Osteoblast (primary cell): ENCODE measurements around the gene ZNF536. TPM values are rescaled to one million over a fixed set of nuclear protein-coding genes. Genes with fewer than 3 reads are reported as not detected.

Source experiments
- DNase-seq: peaks from one replicate; pipeline ENCODE4 v3.0.0; 2011; ENCODE audit warnings: low spot score, mixed read lengths; ENCODE audit not compliant: insufficient read length; ENCODE audit errors: missing footprints
- H2AFZ ChIP-seq: 2 replicates; pipeline ENCODE4 v1.6.0; 2011; ENCODE audit warnings: mild to moderate bottlenecking, low read length
- H3K27ac ChIP-seq: 2 replicates; pipeline ENCODE4 v1.5.1; 2011; ENCODE audit warnings: mild to moderate bottlenecking, low read depth, low read length, moderate library complexity
- H3K27me3 ChIP-seq: 2 replicates; pipeline ENCODE4 v1.6.0; 2012; ENCODE audit warnings: mild to moderate bottlenecking, control low read depth, inconsistent platforms, low read length, moderate library complexity; ENCODE audit not compliant: insufficient read depth
- H3K36me3 ChIP-seq: 2 replicates; pipeline ENCODE4 v1.5.1; 2011; ENCODE audit warnings: mild to moderate bottlenecking, low read length, control low read depth, moderate library complexity; ENCODE audit not compliant: insufficient read depth
- H3K4me1 ChIP-seq: 2 replicates; pipeline ENCODE4 v1.5.1; 2011; ENCODE audit warnings: mild to moderate bottlenecking, low read length, control low read depth, moderate library complexity; ENCODE audit not compliant: insufficient read depth
- H3K4me2 ChIP-seq: 2 replicates; pipeline ENCODE4 v1.6.0; 2011; ENCODE audit warnings: mild to moderate bottlenecking, low read length; ENCODE audit not compliant: insufficient read depth
- H3K4me3 ChIP-seq: fragments of 200-600 bp; sonication (generic); 3 replicates; pipeline ENCODE4 v1.5.1; 2012; ENCODE audit warnings: mild to moderate bottlenecking, low read length, inconsistent platforms; ENCODE audit not compliant: insufficient read depth
- H3K79me2 ChIP-seq: 2 replicates; pipeline ENCODE4 v1.6.0; 2012; ENCODE audit warnings: mild to moderate bottlenecking, low read length, control low read depth, inconsistent platforms; ENCODE audit not compliant: insufficient read depth
- H3K9me3 ChIP-seq: 2 replicates; pipeline ENCODE4 v1.5.1; 2011; ENCODE audit warnings: low read depth, low read length, control low read depth
- H4K20me1 ChIP-seq: 2 replicates; pipeline ENCODE4 v1.6.0; 2012; ENCODE audit warnings: mild to moderate bottlenecking, low read length, control low read depth; ENCODE audit not compliant: insufficient read depth
- CTCF ChIP-seq: IDR thresholded peaks from 2 replicates; pipeline ENCODE4 v1.5.1; 2011; ENCODE audit warnings: mild to moderate bottlenecking, low read depth, low read length, moderate library complexity; ENCODE audit errors: extremely low read depth
- total RNA-seq: library from RNA; depleted of rRNA; stranded (reverse); fragments of >200 nt; gene quantifications from 2 replicates; pipeline ENCODE4 v1.2.3, GENCODE V29; 2012

ZNF536 gene
- total RNA-seq, 1 donor = not detected

GRCh38 chr19:30385666-30386065 is 13.5 kb downstream of the ZNF536 start:
- H3K4me1 ChIP-seq = no peaks in the 10 kb centered on the region
- no peak overlapping the region for H3K4me2 ChIP-seq
- no peak overlapping the region for H3K27ac ChIP-seq
- H2AFZ ChIP-seq = no peak overlapping the region
- H3K79me2 ChIP-seq = no peaks in the 10 kb centered on the region
- no peaks in the 10 kb centered on the region for H3K27me3 ChIP-seq
- H3K9me3 ChIP-seq = no peaks in the 10 kb centered on the region
- TF ChIP-seq CTCF = no peak
- DNase-seq = no peak
- no peaks in the 10 kb centered on the region for H3K36me3 ChIP-seq
- no peak overlapping the region for H3K4me3 ChIP-seq
- no peaks in the 10 kb centered on the region for H4K20me1 ChIP-seq

- H3K4me2 ChIP-seq = no peak overlapping the region
- no peak for DNase-seq
Observed at GRCh38 chr19:30386551-30387143, 14.5 kb downstream of the ZNF536 start.

GRCh38 chr19:30387311-30388115 is 15.3 kb downstream of the ZNF536 start:
- no peaks in the 10 kb centered on the region for H4K20me1 ChIP-seq
- H2AFZ ChIP-seq = no peak overlapping the region
- no peak overlapping the region for H3K4me3 ChIP-seq
- no peaks in the 10 kb centered on the region for H3K4me1 ChIP-seq
- H3K79me2 ChIP-seq = no peaks in the 10 kb centered on the region
- H3K27ac ChIP-seq = no peak overlapping the region
- TF ChIP-seq CTCF = no peak
- no peaks in the 10 kb centered on the region for H3K27me3 ChIP-seq
- no peak for DNase-seq
- no peaks in the 10 kb centered on the region for H3K9me3 ChIP-seq
- H3K4me2 ChIP-seq = no peak overlapping the region
- H3K36me3 ChIP-seq = no peaks in the 10 kb centered on the region

More at GRCh38 chr19:30386551-30387143, 14.5 kb downstream of the ZNF536 start:
- Histone ChIP-seq H3K27me3 (no peaks in the 10 kb centered on the region), H3K27ac (no peak overlapping the region), H2AFZ (no peak overlapping the region), H3K9me3 (no peaks in the 10 kb centered on the region), H3K4me1 (no peaks in the 10 kb centered on the region), H3K4me3 (no peak overlapping the region), H4K20me1 (no peaks in the 10 kb centered on the region), H3K79me2 (no peaks in the 10 kb centered on the region), H3K36me3 (no peaks in the 10 kb centered on the region)
- no peak for TF ChIP-seq CTCF

- Histone ChIP-seq H3K27me3 (no peaks in the 10 kb centered on the region), H3K4me2 (no peak overlapping the region), H3K9me3 (no peaks in the 10 kb centered on the region), H3K4me3 (no peak overlapping the region), H3K79me2 (no peaks in the 10 kb centered on the region), H3K27ac (no peak overlapping the region), H3K36me3 (no peaks in the 10 kb centered on the region), H4K20me1 (no peaks in the 10 kb centered on the region), H3K4me1 (no peaks in the 10 kb centered on the region), H2AFZ (no peak overlapping the region)
- DNase-seq = no peak
- no peak for TF ChIP-seq CTCF
Observed at GRCh38 chr19:30388327-30388726, 16.1 kb downstream of the ZNF536 start.
